SJCRH30 (cell line): ENCODE results near the gene MXI1. TPM values are rescaled to one million over a fixed set of nuclear protein-coding genes. Genes with fewer than 3 reads are reported as not detected.
"Not testable (repeated sequence)": the region's sequence is repeated elsewhere in the genome, so short reads cannot be mapped to it uniquely, and the experiment has no call there.

Experiments used
- DNase-seq, 2 experiments: peaks; one replicate each; pipeline ENCODE4 v3.0.0-alpha.2; 2015 to 2020
- H3K27ac ChIP-seq: fragments of 250-450 bp; sonication (Bioruptor Pico); 2 replicates; pipeline ENCODE4 v1.5.1; 2020; ENCODE audit warnings: mild to moderate bottlenecking, moderate library complexity
- H3K27me3 ChIP-seq: fragments of 250-450 bp; sonication (Bioruptor Pico); 2 replicates; pipeline ENCODE4 v1.5.1; 2020; ENCODE audit warnings: mild to moderate bottlenecking, moderate library complexity
- H3K36me3 ChIP-seq: fragments of 250-450 bp; sonication (Bioruptor Pico); 2 replicates; pipeline ENCODE4 v1.5.1; 2020; ENCODE audit warnings: mild to moderate bottlenecking, moderate library complexity
- H3K4me1 ChIP-seq: fragments of 250-450 bp; sonication (Bioruptor Pico); 2 replicates; pipeline ENCODE4 v1.5.1; 2020; ENCODE audit warnings: mild to moderate bottlenecking, moderate library complexity
- H3K4me3 ChIP-seq: fragments of 250-450 bp; sonication (Bioruptor Pico); 2 replicates; pipeline ENCODE4 v1.5.1; 2020; ENCODE audit warnings: mild to moderate bottlenecking, moderate library complexity
- H3K9me3 ChIP-seq: fragments of 250-450 bp; sonication (Bioruptor Pico); replicated peaks from 2 replicates; pipeline ENCODE4 v1.5.1; 2020; ENCODE audit warnings: mild to moderate bottlenecking, moderate library complexity
- total RNA-seq: library from RNA; depleted of rRNA; stranded (reverse); fragments of >200 nt; shearing (Covaris generic); gene quantifications from 2 replicates; pipeline ENCODE4 v1.2.3, GENCODE V29; 2014

MXI1 gene
- total RNA-seq, 1 experiment from 2014 or later = 12.4 TPM

- Histone ChIP-seq H3K27me3 (peaks cover 9% of the 10 kb centered on the region), H3K9me3 (no peaks in the 10 kb centered on the region), H3K36me3 (no peaks in the 10 kb centered on the region), H3K27ac (no peak overlapping the region), H3K4me1 (peaks cover 13% of the 10 kb centered on the region; the same call in 1 of the 2 replicates), H3K4me3 (no peak overlapping the region)
- DNase-seq = no peak
Measured at GRCh38 chr10:110172155-110172554, 35.2 kb upstream of the MXI1 start.

DNA sequence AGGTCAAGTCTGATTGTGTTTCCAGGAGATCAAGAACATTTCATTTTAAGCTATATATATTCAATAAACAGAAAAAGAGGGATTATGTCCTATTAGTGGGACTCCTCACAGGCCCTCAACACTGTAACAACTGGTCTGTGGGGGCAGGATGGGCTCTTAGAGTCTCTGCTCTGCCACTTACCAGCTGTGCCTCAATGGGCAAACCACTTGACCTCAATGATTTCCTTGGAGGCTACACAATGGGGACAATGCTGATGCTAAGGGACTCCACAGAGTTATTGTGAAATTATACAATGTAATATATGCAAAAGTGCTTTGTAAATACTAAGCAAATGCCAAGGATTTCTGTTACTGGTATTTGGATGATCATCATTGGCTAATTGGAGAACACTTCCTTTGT lies 33.2 kb upstream of the MXI1 start:
- H3K27ac ChIP-seq = no peak overlapping the region
- no peak for DNase-seq
- peaks cover 7% of the 10 kb centered on the region; the same call in 1 of the 2 replicates for H3K4me1 ChIP-seq
- no peaks in the 10 kb centered on the region for H3K36me3 ChIP-seq
- no peak overlapping the region for H3K4me3 ChIP-seq
- H3K27me3 ChIP-seq = peaks cover 5% of the 10 kb centered on the region
- no peaks in the 10 kb centered on the region for H3K9me3 ChIP-seq

GRCh38 chr10:110174816-110175215 lies 32.6 kb upstream of the MXI1 start:
- H3K9me3 ChIP-seq = no peaks in the 10 kb centered on the region
- H3K4me3 ChIP-seq = no peak overlapping the region
- H3K27me3 ChIP-seq = no peaks in the 10 kb centered on the region; the same call in 1 of the 2 replicates
- peaks cover 3% of the 10 kb centered on the region; the same call in 1 of the 2 replicates for H3K4me1 ChIP-seq
- no peak overlapping the region for H3K27ac ChIP-seq
- DNase-seq = no peak
- H3K36me3 ChIP-seq = no peaks in the 10 kb centered on the region

- H3K4me3 ChIP-seq = no peak overlapping the region
- 0 out of 2 replicates have a peak, but pooled peaks cover 2% of the 10 kb centered on the region for H3K4me1 ChIP-seq
- H3K27ac ChIP-seq = no peak overlapping the region
- no peaks in the 10 kb centered on the region for H3K36me3 ChIP-seq
- no peak for DNase-seq
- H3K9me3 ChIP-seq = no peaks in the 10 kb centered on the region
- H3K27me3 ChIP-seq = no peaks in the 10 kb centered on the region; the same call in 1 of the 2 replicates
Measured at GRCh38 chr10:110175406-110175805, 32.0 kb upstream of the MXI1 start.

DNA sequence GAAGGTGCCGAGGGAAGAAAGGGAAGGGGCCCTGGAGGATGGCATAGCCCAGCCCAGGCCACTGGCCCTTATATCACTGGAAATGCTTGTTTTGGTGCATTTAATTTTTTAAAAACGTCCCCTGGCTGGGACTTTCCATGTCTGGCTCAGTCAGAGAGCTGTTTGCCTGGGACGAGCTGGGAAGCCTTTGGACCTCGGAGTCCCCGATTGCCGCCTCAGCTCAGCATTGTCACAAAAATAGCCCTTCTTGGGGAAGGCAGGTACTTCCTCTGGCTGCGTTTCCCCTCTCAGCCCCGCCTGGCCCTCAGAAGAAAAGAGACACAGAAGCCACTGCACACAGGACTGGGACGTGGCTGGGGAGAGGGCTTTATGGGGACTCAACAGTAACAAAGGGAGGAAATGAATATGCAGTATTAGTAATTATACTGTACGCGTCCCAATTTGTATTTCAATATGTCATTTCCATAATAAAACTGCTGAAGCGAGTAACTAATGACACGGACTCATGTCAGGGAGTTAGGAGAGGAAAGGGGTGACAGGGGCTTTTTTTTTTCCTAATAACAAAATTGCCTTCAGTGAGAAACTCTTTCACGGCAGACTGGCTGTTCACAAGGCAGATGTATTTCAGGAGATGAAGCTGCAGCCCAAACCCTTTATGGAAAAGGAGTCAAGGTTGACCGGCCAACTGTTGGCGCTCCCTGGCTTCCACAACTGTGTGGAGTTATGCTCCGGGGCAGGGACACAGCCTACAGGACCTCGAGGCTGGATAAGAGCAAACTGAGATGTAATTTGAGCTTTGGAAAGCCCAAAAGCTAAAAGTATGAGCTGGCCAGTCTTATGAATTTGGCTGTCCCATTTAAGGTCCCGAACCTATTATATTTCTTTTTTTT lies 31.0 kb upstream of the MXI1 start:
- Histone ChIP-seq H3K27ac (no peak overlapping the region), H3K27me3 (no peaks in the 10 kb centered on the region; the same call in 1 of the 2 replicates), H3K9me3 (no peaks in the 10 kb centered on the region), H3K4me3 (no peak overlapping the region), H3K4me1 (no peaks in the 10 kb centered on the region), H3K36me3 (no peaks in the 10 kb centered on the region)
- DNase-seq = peak in 1 of 2 experiments; percentile 22

DNA sequence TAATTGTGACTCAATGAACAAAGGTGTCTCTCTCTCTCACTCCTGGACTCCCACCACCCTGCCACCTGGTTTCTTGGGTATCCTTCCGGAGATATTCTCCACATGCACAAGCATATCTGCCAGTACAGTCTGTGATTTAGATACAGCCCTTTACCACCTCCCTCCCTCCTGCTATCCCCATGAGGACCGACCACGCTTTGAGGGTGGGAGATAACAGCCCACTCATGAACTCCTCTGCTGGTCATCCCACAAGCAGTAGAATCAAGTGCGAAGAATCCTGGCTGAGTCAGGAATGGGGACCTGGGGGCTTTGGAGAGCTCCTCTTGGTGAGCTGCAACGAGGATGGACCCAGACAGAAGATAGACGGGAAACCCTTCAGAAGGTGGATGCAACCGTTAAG lies 28.2 kb upstream of the MXI1 start:
- Histone ChIP-seq H3K4me3 (no peak overlapping the region), H3K36me3 (no peaks in the 10 kb centered on the region), H3K4me1 (no peaks in the 10 kb centered on the region), H3K9me3 (no peaks in the 10 kb centered on the region), H3K27me3 (no peaks in the 10 kb centered on the region), H3K27ac (no peak overlapping the region)
- DNase-seq = no peak

GRCh38 chr10:110181451-110181850 lies 26.0 kb upstream of the MXI1 start:
- Histone ChIP-seq H3K4me3 (no peak overlapping the region), H3K27me3 (no peaks in the 10 kb centered on the region), H3K4me1 (no peaks in the 10 kb centered on the region), H3K9me3 (no peaks in the 10 kb centered on the region), H3K27ac (no peak overlapping the region), H3K36me3 (no peaks in the 10 kb centered on the region)
- DNase-seq = peak in 1 of 2 experiments; percentile 41

GRCh38 chr10:110181911-110182310 lies 25.5 kb upstream of the MXI1 start:
- Histone ChIP-seq H3K4me1 (no peaks in the 10 kb centered on the region), H3K4me3 (no peak overlapping the region)
- DNase-seq = no peak

GRCh38 chr10:110184398-110184797 lies 23.0 kb upstream of the MXI1 start:
- Histone ChIP-seq H3K36me3 (no peaks in the 10 kb centered on the region), H3K4me3 (no peak overlapping the region), H3K4me1 (no peaks in the 10 kb centered on the region), H3K9me3 (no peaks in the 10 kb centered on the region), H3K27me3 (no peaks in the 10 kb centered on the region), H3K27ac (no peak overlapping the region)
- DNase-seq = no peak

More at GRCh38 chr10:110181911-110182310, 25.5 kb upstream of the MXI1 start:
- Histone ChIP-seq H3K36me3 (no peaks in the 10 kb centered on the region), H3K27me3 (no peaks in the 10 kb centered on the region), H3K9me3 (no peaks in the 10 kb centered on the region), H3K27ac (no peak overlapping the region)

DNA sequence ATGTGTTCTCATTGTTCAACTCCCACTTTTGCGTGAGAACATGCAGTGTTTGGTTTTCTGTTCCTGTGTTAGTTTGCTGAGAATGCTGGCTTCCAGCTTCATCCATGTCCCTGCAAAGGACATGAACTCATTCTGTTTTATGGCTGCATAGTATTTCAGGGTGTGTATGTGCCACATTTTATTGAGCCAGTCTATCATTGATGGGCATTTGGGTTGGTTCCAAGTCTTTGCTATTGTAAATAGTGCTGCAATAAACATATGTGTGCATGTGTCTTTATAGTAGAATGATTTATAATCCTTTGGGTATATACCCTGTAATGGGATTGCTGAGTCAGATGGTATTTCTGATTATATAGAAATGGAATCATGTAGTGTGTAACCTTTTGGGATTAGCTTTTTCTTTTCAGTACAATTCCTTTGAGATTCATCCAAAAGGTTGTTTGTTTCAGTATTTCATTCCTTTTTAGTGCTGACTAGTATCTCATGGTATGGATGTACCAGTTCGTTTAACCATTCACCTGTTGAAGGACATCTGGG lies 21.7 kb upstream of the MXI1 start:
- H3K27ac ChIP-seq, H3K36me3 ChIP-seq, H3K4me3 ChIP-seq, DNase-seq, H3K9me3 ChIP-seq, H3K4me1 ChIP-seq, H3K27me3 ChIP-seq: not testable (repeated sequence)

DNA sequence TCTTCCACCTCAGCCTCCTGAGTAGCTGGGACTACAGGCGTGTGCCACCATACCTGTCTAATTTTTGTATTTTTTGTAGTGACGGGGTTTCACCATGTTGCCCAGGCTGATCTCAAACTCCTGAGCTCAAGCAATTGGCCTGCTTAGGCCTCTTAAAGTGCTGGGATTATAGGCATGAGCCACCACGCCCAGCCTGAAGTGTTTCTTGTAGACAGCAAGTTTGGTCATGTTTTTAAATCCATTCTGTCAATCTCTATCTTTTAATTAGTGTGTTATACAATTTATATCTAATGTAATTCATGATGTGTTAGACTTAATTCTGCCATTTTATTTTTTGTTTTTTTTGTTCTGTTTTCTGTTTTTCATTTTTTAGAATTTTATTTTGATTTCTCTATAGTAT lies 17.2 kb upstream of the MXI1 start:
- Histone ChIP-seq H3K27ac (no peak overlapping the region), H3K4me3 (no peak overlapping the region), H3K36me3 (no peaks in the 10 kb centered on the region), H3K4me1 (no peaks in the 10 kb centered on the region), H3K9me3 (no peaks in the 10 kb centered on the region), H3K27me3 (no peaks in the 10 kb centered on the region)
- no peak for DNase-seq

GRCh38 chr10:110192552-110192951 lies 14.9 kb upstream of the MXI1 start:
- no peak overlapping the region for H3K27ac ChIP-seq
- H3K4me3 ChIP-seq = no peak overlapping the region
- no peaks in the 10 kb centered on the region for H3K27me3 ChIP-seq
- H3K36me3 ChIP-seq = no peaks in the 10 kb centered on the region
- peak; percentile 34 to 47 for DNase-seq
- H3K9me3 ChIP-seq = no peaks in the 10 kb centered on the region
- H3K4me1 ChIP-seq = no peaks in the 10 kb centered on the region

GRCh38 chr10:110200503-110200902 lies 6.9 kb upstream of the MXI1 start:
- Histone ChIP-seq H3K27ac (no peak overlapping the region), H3K27me3 (peaks cover 12% of the 10 kb centered on the region), H3K36me3 (no peaks in the 10 kb centered on the region), H3K4me3 (no peak overlapping the region), H3K9me3 (no peaks in the 10 kb centered on the region), H3K4me1 (no peaks in the 10 kb centered on the region)
- DNase-seq = no peak

- DNase-seq, H3K9me3 ChIP-seq, H3K27ac ChIP-seq, H3K4me3 ChIP-seq, H3K36me3 ChIP-seq, H3K4me1 ChIP-seq: not testable (repeated sequence)
- peaks cover 12% of the 10 kb centered on the region for H3K27me3 ChIP-seq
Measured at GRCh38 chr10:110201046-110201445, 6.4 kb upstream of the MXI1 start.
